ENCODE results near the gene FFAR3.

DNA sequence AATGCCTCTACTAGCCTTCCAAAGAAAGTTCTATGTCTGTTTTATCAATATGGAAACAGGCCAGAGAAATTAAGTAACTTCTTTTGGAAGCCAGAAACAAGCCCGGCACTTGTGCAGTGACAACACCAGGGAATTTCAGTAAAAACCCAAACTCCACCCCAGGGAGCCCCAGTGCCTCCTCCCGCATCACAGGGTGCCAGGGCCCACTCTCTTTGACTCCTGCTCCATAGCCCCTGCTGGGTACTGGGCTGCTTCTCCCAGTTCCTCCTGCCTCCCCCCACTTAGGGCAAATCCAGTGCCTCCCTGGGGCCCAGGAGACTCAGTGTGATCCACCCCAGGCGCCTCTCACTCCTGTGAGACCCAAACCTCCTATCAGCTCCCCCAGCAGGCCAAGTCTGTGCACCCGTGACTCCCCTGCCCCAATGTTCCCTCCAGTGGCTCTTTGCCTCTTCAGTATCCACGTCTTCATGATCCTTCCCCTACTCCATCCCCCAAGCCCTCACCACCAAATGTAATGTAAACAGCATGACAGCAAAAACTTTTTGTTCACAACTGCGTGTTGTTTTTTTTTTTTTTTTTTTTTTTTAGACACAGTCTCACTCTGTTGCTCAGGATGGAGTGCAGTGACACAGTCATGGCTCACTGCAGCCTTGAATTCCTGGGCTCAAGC, 2.3 kb upstream of the FFAR3 start:
- TF ChIP-seq, protein P1, sequence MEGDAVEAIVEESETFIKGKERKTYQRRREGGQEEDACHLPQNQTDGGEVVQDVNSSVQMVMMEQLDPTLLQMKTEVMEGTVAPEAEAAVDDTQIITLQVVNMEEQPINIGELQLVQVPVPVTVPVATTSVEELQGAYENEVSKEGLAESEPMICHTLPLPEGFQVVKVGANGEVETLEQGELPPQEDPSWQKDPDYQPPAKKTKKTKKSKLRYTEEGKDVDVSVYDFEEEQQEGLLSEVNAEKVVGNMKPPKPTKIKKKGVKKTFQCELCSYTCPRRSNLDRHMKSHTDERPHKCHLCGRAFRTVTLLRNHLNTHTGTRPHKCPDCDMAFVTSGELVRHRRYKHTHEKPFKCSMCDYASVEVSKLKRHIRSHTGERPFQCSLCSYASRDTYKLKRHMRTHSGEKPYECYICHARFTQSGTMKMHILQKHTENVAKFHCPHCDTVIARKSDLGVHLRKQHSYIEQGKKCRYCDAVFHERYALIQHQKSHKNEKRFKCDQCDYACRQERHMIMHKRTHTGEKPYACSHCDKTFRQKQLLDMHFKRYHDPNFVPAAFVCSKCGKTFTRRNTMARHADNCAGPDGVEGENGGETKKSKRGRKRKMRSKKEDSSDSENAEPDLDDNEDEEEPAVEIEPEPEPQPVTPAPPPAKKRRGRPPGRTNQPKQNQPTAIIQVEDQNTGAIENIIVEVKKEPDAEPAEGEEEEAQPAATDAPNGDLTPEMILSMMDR (IDR thresholded peaks at IDR 0.05) = no peak
- no peak for TF ChIP-seq POLR2A (IDR thresholded peaks at IDR 0.05)
- no peak for TF ChIP-seq EP300 (IDR thresholded peaks at IDR 0.05)
